ENCODE data around the gene RELT. TPM values are rescaled to one million over a fixed set of nuclear protein-coding genes. Genes with fewer than 3 reads are reported as not detected.

The RELT gene
- total and polyA plus RNA-seq, 2 experiments from 2014 or later: 9.3 to 18.7 TPM

DNA sequence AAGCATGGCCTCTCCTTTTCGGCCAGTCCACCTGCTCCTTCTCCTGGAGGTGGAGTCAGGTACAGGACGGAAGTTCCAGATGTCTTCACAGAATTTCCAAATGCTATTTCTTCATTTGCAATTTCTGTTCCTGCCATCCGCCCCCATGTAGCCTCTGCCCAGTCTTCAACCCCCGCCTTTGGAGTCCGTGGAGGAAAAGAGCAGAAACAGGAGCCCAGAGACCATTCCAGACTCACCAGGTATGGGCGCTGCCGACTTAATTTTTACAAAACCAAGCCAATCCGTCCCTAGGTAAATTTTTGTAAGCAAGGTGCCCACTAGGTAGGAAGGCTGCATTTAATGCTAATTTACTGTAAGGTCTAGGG is 28.9 kb downstream of the RELT start:
- Histone ChIP-seq H3K36me3 (peaks cover 4% of the 10 kb centered on the region), H3K27me3 (no peaks in the 10 kb centered on the region), H3K9me3 (ENCODE audit: low read depth) (no peaks in the 10 kb centered on the region), H3K4me3 (no peak overlapping the region), H3K4me1 (ENCODE audit: low read depth) (peaks cover 4% of the 10 kb centered on the region), H3K27ac (no peak overlapping the region)
- TF ChIP-seq CTCF (IDR thresholded peaks at IDR 0.05; ENCODE audit: low read depth, low read length): no peak
- DNase-seq (ENCODE audit: low read depth in 1 of 2, low spot score in 1 of 2): no peak

GRCh38 chr11:73406131-73406530 is 29.9 kb downstream of the RELT start:
- H3K36me3 ChIP-seq: peaks cover 4% of the 10 kb centered on the region
- peaks cover 4% of the 10 kb centered on the region for H3K4me1 ChIP-seq (ENCODE audit: low read depth)
- no peak overlapping the region for H3K4me3 ChIP-seq
- H3K9me3 ChIP-seq (ENCODE audit: low read depth): no peaks in the 10 kb centered on the region
- no peaks in the 10 kb centered on the region for H3K27me3 ChIP-seq
- TF ChIP-seq CTCF (IDR thresholded peaks at IDR 0.05; ENCODE audit: low read depth, low read length): no peak
- no peak overlapping the region for H3K27ac ChIP-seq
- no peak for DNase-seq (ENCODE audit: low read depth in 1 of 2, low spot score in 1 of 2)

DNA sequence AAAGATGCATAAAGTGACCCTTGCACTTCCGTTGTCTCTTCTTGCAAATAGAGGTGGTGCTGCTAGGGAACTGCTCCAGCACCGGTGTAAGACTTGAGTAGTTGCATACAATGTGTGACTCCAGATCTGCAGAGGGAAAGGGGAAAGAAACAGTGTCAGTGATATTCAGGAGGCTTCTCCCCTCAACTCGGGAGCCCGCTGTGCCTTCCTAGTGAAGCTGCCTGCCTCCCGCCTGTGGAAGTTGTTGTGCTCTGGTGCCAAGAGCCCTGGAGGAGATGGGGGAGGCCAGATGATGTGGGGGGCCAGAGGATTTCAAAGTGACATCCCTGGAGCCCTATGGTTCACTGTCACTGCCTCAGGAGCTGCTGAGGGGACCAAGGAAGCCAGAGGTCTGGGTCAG is 30.4 kb downstream of the RELT start:
- Histone ChIP-seq H3K4me1 (ENCODE audit: low read depth) (peaks cover 4% of the 10 kb centered on the region), H3K36me3 (peaks cover 4% of the 10 kb centered on the region), H3K27ac (no peak overlapping the region), H3K4me3 (no peak overlapping the region), H3K9me3 (ENCODE audit: low read depth) (no peaks in the 10 kb centered on the region), H3K27me3 (no peaks in the 10 kb centered on the region)
- DNase-seq (ENCODE audit: low read depth in 1 of 2, low spot score in 1 of 2): no peak
- TF ChIP-seq CTCF (IDR thresholded peaks at IDR 0.05; ENCODE audit: low read depth, low read length): no peak

- no peak for TF ChIP-seq CTCF (IDR thresholded peaks at IDR 0.05; ENCODE audit: low read depth, low read length)
- Histone ChIP-seq H3K27ac (no peak overlapping the region), H3K4me3 (no peak overlapping the region), H3K9me3 (ENCODE audit: low read depth) (no peaks in the 10 kb centered on the region), H3K4me1 (ENCODE audit: low read depth) (no peaks in the 10 kb centered on the region), H3K27me3 (no peaks in the 10 kb centered on the region), H3K36me3 (peaks cover 4% of the 10 kb centered on the region)
- DNase-seq (ENCODE audit: low read depth in 1 of 2, low spot score in 1 of 2): no peak
Observed at GRCh38 chr11:73409431-73409830, 33.2 kb downstream of the RELT start.

DNA sequence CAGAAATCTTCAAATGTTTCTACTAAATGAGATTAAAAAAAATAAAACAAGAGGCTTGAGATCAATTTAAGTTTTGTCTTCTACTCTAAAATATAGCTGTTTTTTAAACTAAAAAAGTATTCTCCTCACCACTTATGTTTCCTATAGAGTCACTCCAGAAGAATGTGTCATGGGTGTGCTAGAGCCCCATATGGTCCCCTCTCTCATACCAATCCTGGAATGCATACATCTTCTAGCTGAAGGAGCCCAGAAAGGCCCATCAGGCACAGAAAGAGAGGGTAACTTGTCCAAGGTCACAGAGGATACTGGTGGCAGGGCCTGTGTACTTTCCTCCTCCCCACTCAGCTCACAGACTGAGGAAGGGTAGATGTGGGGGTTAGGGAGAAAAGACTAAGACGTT is 34.4 kb downstream of the RELT start:
- no peak overlapping the region for H3K27ac ChIP-seq

More for the DNA sequence above, 34.4 kb downstream of the RELT start:
- Histone ChIP-seq H3K36me3 (peaks cover 4% of the 10 kb centered on the region), H3K27me3 (no peaks in the 10 kb centered on the region), H3K4me1 (ENCODE audit: low read depth) (peaks cover 3% of the 10 kb centered on the region), H3K4me3 (no peak overlapping the region), H3K9me3 (ENCODE audit: low read depth) (no peaks in the 10 kb centered on the region)
- no peak for DNase-seq (ENCODE audit: low read depth in 1 of 2, low spot score in 1 of 2)
- TF ChIP-seq CTCF (IDR thresholded peaks at IDR 0.05; ENCODE audit: low read depth, low read length): no peak
